ENCODE results near the gene CANX.
"Not testable (repeated sequence)": the region's sequence is repeated elsewhere in the genome, so short reads cannot be mapped to it uniquely, and the experiment has no call there.

Gene CANX

GRCh38 chr5:179699616-179700237, 960 bp downstream of the CANX start:
- peak; percentile 40 to 43 for DNase-seq (ENCODE audit: low read depth in 2 of 2)

DNA sequence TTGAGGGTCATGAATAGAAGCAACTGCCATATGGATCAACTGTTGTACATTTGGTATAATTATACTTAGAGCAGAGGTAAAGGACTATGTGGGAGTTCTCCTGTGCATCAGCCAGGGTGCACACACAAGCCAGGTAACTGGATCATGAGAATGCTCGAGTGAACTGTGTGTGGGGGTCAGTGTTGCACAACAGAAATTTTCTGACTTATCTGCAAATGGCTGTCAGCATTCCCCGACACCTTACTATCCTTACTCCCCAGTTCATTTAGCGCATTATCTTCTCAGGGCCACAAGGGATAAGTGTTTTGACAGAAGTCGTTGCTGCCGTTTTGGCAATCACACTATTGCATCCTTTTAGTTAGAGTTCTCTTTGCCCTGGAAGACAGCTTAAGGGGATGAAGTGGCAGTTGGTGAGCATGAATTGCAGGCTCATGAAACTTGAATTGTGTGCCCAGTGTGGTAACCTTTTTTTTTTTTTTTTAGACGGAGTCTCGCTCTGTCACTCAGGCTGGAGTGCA, 1.7 kb downstream of the CANX start:
- DNase-seq (ENCODE audit: low read depth in 2 of 2) = no peak

DNA sequence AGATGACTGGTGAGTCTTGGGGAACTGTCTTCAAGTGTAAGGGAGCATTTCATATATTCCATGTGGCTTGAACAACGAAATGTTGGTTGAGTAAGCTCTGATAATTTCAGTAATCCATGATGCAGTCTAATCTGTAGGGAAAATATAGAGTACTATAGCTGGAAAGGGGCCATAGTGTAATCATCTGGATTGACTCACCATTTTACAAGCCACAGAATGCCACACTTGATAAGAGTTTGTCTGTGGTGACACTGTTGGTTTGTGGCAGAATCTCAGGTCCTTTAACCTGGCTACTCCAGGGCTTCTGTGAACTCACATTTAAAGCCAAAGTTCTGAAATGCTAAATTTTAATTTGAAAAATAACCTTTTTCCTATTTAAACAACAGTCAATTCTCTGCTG, 17.5 kb downstream of the CANX start:
- no peak for DNase-seq (ENCODE audit: low read depth in 2 of 2)

GRCh38 chr5:179720222-179720621, 21.5 kb downstream of the CANX start:
- no peak for DNase-seq (ENCODE audit: low read depth in 2 of 2)

- no peak for DNase-seq (ENCODE audit: low read depth in 2 of 2)
Measured at GRCh38 chr5:179724163-179724562, 25.4 kb downstream of the CANX start.

- DNase-seq (ENCODE audit: low read depth in 2 of 2) = no peak
Measured at GRCh38 chr5:179727106-179727505, 28.3 kb downstream of the CANX start.

- no peak for DNase-seq (ENCODE audit: low read depth in 2 of 2)
Measured at GRCh38 chr5:179729303-179729702, 30.5 kb downstream of the CANX start.

DNA sequence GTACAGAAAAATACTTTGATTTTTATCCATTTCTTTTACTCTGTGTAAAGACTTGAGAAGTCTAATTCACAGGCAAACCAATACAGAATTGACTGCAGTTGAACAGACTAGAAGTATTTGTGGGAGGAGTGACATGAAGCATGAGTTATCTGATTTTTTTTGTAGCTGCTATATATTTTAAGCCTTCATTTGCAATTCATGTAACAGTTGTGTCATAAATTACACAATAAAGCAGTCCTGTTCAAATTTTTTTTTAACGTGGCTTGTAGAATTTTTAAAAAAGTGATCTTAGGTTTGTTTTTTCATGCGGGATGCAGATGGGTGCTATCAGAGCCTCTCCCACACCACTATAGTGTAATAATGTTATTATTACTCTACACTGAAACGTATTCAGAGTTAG, 31.0 kb downstream of the CANX start:
- DNase-seq (ENCODE audit: low read depth in 2 of 2) = no peak

DNA sequence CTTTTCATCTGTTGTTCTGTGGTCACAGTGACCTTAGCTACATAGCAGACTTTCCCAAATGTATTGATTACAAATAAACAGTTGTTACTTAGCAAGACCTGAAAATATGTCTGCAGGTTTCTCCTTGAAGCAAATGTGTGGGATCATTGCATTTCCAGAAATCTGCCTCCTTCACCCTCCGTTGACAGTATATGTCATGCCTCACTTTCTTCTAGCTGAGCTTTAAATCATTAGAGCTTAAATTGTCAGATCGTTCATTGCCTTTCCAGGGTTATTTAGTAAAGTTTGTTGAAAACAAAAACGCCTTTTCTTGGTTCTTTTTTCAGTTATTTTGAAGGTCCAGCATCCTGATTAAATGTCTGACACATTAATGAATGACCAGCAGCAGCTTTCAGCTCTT, 31.6 kb downstream of the CANX start:
- DNase-seq (ENCODE audit: low read depth in 2 of 2) = no peak

DNA sequence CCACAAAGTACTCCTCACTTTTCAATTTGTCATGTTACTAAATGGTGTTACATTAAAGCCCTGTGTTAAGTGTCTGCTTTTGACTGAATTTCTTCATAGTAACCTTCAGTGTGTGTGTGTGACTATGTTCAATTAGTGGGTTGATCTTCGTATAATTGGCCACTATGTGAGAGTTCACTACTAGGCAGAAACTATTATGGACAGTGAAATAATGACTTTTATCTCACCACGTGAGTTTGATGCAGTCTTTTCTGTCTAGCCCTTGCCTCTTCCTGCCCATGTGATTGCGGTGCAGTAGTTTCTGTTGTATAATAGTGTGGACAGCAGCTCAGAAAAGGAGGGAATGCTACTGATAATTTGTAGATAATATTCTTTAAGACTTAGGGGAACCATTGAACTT, 32.1 kb downstream of the CANX start:
- DNase-seq (ENCODE audit: low read depth in 2 of 2) = no peak

DNA sequence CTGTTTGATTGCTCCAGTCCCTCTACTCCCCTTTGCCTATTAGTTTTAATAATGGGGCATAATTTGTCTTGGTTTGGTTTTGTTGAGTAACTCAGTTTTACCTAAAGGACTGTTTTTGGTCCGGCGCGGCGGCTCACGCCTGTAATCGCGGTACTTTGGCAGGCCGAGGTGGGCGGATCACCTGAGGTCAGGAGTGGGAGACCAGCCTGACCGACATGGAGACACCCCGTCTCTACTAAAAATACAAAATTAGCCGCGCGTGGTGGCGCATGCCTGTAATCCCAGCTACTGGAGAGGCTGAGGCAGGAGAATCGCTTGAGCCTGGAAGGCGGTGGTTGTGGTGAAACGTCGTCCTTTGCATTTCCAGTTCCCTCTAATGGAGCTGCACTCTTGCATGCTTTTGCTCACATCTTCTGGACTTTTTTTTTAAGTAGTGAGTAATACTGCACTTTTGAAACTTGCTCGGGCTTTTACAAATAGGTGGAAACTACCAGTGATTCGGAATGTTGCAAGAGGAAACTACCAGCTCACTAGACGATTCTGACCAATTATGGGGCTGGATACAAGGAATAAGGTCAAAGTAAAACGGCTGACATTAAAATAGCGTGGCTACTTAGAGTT, 33.1 kb downstream of the CANX start:
- peak; percentile 6 to 10 for DNase-seq (ENCODE audit: low read depth in 2 of 2)

DNA sequence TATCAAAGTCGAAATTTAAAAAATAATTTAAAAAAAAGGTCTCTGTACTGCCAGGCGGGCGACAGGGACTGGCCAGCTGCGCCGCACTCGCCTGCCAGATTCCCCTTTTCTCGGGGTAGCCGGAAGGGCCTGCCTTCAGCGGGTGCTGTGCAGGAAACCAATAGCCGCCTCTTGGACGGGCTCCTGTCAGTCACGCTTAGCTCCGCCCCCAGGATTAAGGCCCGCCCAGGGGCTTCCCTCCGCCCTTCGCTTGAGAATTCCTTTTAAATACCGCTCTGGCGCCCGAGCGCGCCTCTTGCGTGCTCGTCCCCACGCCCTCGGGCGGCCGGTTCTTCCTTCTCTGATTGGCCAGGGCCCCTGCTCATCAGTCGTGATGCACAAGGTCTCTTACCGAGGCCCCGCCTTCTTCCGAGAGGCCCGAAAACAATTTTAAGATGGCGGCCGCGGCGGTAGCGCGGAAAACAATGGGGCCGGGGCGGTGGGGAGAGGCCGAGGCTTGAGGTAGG, 33.7 kb downstream of the CANX start, which contains the start of gene MAML1:
TSS of gene MAML1 (plus strand) at position 411 of the 506 bp plus-strand sequence. CDS start 291 bp downstream, outside the sequence.
- peak; percentile 98 to 99 for DNase-seq (ENCODE audit: low read depth in 2 of 2)

- DNase-seq (ENCODE audit: low read depth in 2 of 2) = peak; percentile 16 to 19
Measured at GRCh38 chr5:179732918-179733771, 34.4 kb downstream of the CANX start.

DNA sequence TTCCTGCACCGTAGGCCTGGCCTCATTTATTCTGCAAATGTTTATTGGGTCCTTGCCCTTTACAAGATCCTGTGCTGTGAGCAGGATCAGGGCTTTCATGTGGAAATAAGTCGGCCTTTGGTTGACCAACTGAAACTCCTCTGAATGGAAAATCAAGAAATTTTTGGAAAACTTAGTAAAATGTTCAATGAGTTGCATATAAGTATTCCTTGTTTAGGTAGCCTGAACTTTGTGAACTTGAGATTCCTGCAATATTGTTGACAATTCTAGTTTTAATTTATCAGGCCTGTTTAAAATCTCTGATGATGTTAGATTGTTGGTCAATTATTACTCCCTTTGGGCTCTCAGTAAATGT, 35.0 kb downstream of the CANX start:
- DNase-seq (ENCODE audit: low read depth in 2 of 2) = no peak

GRCh38 chr5:179734536-179735164, 35.9 kb downstream of the CANX start:
- no peak for DNase-seq (ENCODE audit: low read depth in 2 of 2)

- DNase-seq (ENCODE audit: low read depth in 2 of 2) = no peak
Measured at GRCh38 chr5:179738742-179739141, 40.0 kb downstream of the CANX start.

DNA sequence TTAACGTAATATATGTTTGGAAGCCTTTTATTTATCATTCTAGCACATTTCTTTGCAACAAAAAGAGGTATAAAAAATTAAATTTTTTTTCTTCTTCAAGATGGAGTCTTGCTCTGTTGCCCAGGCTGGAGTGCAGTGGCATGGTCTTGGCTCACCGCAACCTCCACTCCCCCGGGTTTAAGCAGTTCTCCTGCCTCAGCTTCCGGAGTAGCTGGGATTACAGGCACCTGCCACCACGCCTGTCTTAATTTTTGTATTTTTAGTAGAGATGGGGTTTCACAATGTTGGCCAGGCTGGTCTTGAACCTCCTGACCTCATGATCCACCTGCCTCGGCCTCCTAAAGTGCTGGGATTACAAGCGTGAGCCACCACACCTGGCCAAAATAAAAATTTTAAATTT, 45.3 kb downstream of the CANX start:
- not testable (repeated sequence) for DNase-seq (ENCODE audit: low read depth in 2 of 2)

DNA sequence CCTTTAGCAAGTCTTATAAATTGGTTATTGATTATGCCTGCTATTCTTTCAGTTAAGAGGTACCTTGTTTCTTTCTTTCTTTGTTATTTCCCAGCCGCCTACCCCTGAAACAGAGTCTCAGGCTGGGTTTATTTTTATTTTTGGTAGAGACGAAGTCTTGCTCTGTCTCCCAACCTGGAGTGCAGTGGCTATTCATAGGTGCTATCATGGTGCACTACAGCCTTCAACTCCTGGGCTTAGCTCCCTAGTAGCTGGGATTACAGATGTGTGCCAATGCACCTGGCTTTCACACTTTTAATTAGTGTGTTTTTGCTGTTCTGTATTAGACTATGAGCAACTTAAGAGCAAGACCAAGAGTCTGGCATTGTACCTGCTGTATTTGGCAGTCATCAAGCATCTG, 48.1 kb downstream of the CANX start:
- no peak for DNase-seq (ENCODE audit: low read depth in 2 of 2)

GRCh38 chr5:179747811-179748210, 49.0 kb downstream of the CANX start:
- DNase-seq (ENCODE audit: low read depth in 2 of 2) = no peak

GRCh38 chr5:179749857-179750508, 51.2 kb downstream of the CANX start:
- no peak for DNase-seq (ENCODE audit: low read depth in 2 of 2)

GRCh38 chr5:179753971-179754370, 55.2 kb downstream of the CANX start:
- DNase-seq (ENCODE audit: low read depth in 2 of 2) = no peak
